Stimulated activated CD4-positive, alpha-beta T cell treated with anti-CD3 and anti-CD28 coated beads, TNF-alpha, amount 100 ng/mL, for 1 hour (primary cell): ENCODE measurements around the gene LDLRAP1.

Source experiments
- DNase-seq, 3 donors: peaks; one replicate each; pipeline ENCODE4 v3.0.0-alpha.2; 2020; ENCODE audit warnings: low read depth in 3 of 3, low spot score in 1 of 3

The LDLRAP1 gene, protein sequence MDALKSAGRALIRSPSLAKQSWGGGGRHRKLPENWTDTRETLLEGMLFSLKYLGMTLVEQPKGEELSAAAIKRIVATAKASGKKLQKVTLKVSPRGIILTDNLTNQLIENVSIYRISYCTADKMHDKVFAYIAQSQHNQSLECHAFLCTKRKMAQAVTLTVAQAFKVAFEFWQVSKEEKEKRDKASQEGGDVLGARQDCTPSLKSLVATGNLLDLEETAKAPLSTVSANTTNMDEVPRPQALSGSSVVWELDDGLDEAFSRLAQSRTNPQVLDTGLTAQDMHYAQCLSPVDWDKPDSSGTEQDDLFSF

GRCh38 chr1:25543425-25544242, at the start of gene LDLRAP1:
Gene LDLRAP1 (plus strand): TSS chr1:25543606. CDS start chr1:25543699, 93 bp downstream.
- DNase-seq = peak in 2 of 3 donors; percentile 37 to 56

- no peak for DNase-seq
These were observed 48.5 kb upstream of the LDLRAP1 start for GRCh38 chr1:25494952-25495351.

DNA sequence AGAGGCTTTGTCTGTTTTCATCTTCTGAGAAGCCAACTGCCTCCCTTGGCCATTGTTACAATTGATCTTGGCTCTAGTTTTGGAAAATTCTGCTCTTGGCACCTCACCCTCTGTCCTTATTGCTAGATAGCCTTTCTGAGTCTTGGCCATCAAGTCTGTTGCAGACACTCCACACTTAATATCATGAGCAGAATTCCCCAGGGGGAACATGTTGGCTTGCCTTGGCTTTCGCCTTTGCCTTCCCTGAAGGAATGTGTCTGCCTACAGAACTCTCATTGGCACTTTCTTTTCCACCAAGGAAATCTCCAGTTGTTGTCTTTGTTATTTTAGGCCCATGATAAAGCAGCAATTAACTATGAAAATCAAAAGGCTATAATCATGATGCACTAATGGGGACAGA, 42.7 kb upstream of the LDLRAP1 start:
- DNase-seq = no peak

DNA sequence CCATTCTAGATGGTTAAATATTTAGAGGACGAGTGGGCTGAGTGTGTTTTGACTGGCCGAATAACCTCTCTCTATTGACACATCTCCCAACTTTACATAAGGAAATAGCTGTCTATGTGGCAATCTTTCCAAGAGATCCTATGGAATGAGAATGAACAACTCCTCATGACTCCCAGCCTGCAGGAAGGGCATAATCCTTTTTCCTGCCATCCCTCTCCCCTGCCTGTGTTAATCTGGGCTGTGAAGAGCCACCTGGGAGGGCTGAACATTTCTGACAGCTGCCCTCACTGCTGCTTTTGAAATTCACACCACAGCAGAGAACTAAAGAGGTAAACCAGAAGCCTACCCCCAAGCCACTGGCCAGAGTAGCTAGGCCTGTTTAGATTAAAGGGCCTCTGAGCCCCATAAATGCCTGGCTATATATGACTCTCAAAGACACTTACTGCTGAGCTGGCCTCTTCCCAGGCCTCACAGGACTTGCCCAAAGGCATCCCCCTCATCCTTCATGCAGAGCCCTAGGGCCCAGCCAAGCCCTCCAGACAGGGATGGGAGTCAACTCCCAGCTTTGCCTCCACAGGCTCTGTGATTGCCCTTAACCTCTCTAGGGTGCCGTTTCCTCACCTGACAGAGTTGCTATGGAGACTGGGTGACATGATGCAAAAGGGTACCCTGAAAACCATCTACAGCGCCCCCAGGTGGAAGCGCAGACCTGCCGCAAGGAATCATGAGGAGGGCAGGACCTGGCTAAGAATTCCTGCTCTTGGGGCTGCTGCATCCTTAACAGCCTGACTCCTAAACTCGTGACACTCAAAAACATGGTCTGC, 42.0 kb upstream of the LDLRAP1 start:
- DNase-seq = no peak

DNA sequence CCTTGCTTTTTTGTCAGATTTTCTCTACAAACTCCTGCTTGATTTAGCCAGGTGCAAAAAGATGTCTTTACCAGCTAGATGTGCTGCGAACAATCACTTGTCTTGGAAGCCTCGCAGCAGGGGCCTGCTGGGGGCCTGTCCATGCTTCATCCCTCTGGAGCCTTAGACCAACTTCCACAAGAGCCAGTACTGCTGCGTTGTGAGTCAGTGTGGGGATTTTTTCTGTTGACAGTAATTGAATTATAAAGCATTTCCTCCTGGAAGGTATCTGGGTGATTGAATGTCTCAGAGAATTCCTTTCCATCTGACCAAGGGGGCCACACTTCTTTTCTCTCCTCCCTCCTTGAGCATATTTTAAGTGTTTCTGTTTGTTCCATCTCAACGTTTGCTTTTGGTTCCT, 40.4 kb upstream of the LDLRAP1 start:
- no peak for DNase-seq

DNA sequence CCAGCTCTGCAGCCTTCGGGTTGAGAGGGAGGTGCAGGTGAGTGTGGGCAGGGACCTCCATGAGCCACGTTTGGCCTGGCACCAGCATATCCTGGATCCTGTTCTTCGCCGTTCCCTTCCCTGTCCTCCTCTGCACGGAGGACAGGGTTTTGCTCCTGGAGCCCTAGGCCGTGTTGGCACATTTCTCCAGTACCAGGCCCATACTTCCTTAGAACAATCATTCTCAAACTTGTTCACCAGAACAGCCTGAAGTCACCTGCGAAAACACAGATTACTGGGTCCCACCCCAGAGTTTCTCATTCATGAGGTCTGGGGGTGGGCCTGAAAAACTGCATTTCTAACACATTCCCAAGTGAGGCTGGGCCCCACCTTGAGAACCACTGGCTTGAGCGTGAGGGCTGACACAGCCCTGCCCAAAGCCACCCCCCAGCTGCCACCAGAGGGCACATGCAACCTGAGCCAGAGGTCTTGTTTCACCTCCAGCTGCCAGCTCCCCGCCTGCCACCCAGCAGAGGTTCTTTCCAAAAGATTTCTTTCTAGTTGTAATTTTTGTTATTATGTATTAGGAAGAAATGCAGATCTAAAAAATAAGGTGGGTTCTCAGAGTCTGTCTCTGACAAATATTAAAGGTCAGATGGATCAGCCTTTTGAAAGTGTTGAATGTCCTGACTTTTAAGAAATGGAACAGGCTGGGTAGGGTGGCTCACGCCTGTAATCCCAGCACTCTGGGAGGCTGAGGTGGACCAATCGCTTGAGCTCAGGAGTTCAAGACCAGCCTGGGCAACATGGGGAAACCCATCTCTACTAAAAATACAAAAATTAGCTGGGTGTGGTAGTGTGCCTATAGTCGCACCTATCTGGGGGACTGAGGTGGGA, 39.6 kb upstream of the LDLRAP1 start:
- peak; percentile 47 to 53 (median 52) for DNase-seq

DNA sequence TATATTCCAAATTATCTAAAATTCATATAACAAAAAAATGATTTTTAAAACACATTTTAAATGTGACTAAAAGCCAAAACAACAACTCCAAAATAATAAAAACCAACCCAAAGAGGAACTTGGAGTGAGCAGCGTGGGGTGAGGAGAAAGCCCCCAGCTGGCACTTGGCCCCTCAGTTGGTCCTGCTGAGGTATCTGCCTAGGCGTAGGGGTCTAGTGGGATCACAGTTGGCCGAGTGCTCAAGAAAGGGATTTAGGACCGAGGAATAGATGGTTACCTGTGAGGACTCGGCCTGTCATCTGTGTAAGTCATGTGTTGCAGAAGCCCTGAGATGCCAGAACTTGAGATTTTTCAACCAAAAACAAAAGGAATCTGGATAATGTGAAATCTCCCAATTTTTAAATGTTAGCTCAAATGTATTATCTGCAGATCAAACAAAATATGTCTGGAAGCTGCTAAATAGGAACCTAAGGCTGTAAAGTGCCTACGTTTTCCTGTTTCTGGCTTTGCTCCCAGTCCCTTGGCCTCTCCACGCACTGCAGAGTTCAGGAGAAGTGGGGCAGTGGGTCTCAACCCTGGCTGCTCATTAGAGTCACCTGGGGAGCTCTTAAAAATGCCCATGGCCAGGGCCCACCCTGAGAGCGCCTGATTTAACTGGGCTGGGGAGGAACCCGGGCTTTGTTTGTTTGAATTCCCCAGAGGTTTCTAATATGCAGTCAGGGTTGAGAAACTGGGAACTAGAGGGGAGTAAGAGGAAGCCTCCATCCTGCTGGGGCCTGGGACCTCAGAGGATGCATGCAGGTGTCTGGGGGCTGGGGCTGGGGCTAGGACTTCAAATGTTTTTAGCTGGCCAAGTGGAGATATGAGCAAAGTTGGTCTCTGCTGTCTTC, 38.5 kb upstream of the LDLRAP1 start:
- DNase-seq = no peak

DNA sequence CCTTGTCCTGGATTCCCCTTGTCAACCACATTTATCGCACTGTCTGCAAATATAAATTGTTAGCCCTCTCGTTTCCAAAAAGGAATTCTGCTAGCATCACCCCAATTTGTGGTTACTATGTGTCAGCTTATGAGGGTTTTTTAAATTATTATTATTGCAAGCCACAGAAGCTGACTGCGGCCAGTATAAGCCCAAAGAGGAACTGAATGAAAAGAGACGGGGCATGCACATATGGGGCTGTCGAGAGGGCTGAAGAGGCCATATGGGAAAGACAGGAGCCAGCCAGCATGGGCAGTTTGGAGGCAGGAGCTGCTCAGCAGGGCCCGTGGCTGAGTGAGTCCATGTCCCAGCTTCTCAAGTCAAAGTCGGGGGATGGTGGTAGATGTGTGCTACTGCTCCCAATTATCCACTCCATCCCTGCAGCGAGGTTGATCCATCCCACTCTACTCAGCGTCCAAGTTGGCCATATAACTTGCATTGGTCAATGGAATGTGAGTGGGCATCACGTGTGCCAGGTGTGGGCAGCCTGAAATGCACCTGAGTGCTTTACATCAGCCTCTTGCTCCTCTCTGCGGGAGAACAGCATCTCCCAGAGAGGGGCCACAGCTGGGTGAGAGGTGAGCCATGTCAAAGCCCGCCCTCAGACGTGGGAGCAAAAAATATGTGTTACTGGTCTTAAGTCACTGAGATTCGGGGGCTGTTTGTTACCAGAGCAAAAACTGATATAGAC, 37.6 kb upstream of the LDLRAP1 start:
- no peak for DNase-seq

DNA sequence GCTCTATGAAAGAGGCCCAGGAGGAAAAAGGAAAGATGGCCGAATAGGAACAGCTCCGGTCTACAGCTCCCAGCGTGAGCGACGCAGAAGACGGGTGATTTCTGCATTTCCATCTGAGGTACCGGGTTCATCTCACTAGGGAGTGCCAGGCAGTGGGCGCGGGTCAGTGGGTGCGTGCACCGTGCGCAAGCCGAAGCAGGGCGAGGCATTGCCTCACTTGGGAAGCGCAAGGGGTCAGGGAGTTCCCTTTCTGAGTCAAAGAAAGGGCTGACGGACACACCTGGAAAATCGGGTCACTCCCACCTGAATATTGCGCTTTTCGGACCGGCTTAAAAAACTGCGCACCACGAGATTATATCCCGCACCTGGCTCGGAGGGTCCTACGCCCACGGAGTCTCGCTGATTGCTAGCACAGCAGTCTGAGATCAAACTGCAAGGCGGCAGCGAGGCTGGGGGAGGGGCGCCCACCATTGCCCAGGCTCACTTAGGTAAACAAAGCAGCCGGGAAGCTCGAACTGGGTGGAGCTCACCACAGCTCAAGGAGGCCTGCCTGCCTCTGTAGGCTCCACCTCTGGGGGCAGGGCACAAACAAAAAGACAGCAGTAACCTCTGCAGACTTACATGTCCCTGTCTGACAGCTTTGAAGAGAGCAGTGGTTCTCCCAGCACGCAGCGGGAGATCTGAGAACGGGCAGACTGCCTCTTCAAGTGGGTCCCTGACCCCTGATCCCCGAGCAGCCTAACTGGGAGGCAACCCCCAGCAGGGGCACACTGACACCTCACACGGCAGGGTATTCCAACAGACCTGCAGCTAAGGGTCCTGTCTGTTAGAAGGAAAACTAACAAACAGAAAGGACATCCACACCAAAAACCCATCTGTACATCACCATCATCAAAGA, 36.6 kb upstream of the LDLRAP1 start:
- DNase-seq = peak in 1 of 3 donors; percentile 29

DNA sequence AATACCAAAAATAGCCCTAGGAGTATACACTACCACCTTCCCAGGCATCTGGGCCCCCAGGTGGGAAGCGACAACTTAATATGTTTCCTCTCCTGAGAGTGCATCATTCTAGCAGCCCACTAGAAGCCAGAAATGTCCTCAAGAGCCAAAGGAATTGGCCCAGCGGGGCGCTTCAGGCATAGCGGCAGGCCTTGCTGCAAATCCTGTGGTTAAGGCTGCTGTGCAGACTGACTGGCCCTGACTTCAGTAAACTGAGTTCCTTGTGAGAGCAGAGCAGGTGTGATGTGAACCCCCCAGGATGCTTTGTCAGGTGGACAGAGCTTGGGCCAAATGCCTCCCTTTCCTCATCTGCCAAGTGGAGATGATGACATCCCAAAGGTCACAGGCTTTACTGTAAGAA, 29.7 kb upstream of the LDLRAP1 start:
- no peak for DNase-seq

GRCh38 chr1:25515033-25515432, 28.4 kb upstream of the LDLRAP1 start:
- no peak for DNase-seq

GRCh38 chr1:25516686-25517085, 26.7 kb upstream of the LDLRAP1 start:
- DNase-seq = no peak

DNA sequence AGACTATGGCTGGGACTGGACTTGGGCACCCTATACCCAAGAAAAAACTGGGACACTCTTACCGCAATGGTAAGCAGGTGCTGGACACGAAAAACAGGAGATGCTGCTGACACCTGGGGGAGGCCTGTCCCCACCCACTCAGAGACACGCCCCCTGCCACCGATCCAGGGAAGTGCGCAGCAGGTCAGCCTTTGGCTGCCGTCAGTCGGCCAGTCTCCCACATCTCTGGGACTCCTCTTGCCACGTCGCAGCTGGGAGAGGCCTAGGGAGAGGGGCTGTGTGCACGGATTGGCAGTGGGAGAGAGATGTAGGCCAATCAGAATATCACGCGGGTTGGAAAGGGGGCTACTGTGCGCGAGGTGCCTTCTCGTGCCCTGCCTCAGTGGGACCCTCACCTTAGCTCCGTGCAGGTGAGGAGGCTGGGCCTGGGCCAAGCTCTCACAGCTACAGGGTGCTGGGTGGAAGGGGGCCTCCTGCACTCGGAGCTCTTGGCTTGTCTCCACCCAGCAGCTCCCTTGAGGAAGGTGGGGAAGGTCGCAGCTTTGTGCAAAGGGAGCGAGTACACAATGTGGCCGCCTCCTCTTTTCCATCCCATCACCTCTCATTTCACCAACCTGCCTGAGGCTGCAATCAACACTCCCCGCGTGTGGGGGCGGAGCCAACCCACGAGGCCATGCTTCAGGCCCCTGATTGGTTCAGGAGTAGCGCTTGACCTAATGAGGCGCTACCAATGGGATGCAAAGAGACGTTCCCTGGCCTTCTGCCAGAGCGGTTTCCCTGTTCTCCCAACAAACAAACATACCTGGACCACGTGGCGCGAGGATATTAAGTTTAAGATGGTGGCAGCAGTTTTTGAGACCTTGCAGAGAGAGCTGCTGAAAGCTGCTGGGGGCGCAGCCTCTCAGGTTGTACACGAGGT, 25.7 kb upstream of the LDLRAP1 start:
- no peak for DNase-seq

DNA sequence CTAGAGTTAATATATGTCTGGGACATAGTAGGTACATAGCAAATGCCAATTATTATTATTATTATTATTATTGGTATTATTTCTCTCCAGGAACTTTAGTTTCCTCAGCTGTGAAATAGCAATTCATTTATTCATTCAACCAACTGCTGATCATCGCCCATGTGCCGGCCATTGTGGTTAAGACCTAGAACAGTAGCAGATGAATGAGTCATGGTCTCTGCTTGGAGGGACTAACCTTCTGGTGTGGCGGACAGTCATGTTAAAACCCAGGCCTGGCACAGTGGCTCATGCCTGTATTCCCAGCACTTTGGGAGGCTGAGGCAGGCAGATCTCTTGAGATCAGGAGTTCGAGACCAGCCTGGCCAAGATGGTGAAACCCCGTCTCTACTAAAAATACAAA, 23.8 kb upstream of the LDLRAP1 start:
- DNase-seq = no peak

DNA sequence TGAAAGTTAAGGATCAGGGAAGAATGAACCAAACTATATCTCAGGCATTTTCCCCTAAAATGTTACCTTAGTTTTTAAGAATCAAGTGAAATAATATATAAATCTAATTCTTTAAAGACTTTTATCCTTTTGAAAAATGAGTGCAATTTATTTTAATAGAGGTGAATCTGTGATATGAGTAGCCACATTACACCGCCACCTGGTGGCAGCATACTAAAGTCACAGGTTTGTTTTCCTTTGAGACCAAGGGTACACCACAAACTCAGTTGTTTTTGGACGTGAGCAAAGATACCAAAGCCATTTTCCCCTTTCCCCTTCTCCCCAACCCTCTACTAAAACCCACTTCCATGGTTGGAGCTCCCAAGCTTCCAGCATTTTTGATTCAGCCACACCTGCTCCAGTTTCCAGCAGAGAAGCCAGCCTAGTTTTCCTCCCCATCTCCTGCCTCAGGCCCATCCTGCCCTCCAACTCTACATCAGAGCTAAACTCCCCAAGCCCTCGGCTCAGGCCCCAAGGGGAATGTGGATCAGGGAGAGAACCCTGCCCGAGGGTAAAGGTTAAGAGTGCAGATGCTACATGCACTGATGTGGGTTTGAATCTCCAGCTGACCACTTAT, 22.9 kb upstream of the LDLRAP1 start:
- peak; percentile 42 to 56 (median 49) for DNase-seq

- DNase-seq = no peak
These were observed 21.3 kb upstream of the LDLRAP1 start for GRCh38 chr1:25522031-25522655.
